Effector memory CD4-positive, alpha-beta T cell (primary cell): ENCODE data around the gene RNF150.

Source experiments
- DNase-seq, 3 donors: peaks; one replicate each; pipeline ENCODE4 v3.0.0-alpha.2; 2020
- H3K27ac ChIP-seq: 2 replicates; pipeline ENCODE4 v1.7.0; 2013; ENCODE audit warnings: mild to moderate bottlenecking, low read length, moderate library complexity; ENCODE audit not compliant: insufficient read depth, poor library complexity, severe bottlenecking
- H3K27me3 ChIP-seq: replicated peaks from 2 replicates; pipeline ENCODE4 v1.7.0; 2013; ENCODE audit warnings: mild to moderate bottlenecking, low read length; ENCODE audit not compliant: insufficient read depth, control insufficient read depth, poor library complexity, severe bottlenecking
- H3K36me3 ChIP-seq: 2 replicates; pipeline ENCODE4 v1.7.0; 2013; ENCODE audit warnings: mild to moderate bottlenecking, low read length, moderate library complexity; ENCODE audit not compliant: control insufficient read depth, insufficient read depth
- H3K4me1 ChIP-seq: 2 replicates; pipeline ENCODE4 v1.7.0; 2013; ENCODE audit warnings: low read length, mild to moderate bottlenecking; ENCODE audit not compliant: control insufficient read depth, insufficient read depth, poor library complexity, severe bottlenecking
- H3K4me3 ChIP-seq: 2 replicates; pipeline ENCODE4 v1.7.0; 2013; ENCODE audit warnings: low read length, low read depth, mild to moderate bottlenecking; ENCODE audit not compliant: insufficient read depth, poor library complexity, severe bottlenecking
- H3K9me3 ChIP-seq: 2 replicates; pipeline ENCODE4 v1.7.0; 2013; ENCODE audit warnings: mild to moderate bottlenecking, low read length, moderate library complexity; ENCODE audit not compliant: control insufficient read depth

RNF150 gene

DNA sequence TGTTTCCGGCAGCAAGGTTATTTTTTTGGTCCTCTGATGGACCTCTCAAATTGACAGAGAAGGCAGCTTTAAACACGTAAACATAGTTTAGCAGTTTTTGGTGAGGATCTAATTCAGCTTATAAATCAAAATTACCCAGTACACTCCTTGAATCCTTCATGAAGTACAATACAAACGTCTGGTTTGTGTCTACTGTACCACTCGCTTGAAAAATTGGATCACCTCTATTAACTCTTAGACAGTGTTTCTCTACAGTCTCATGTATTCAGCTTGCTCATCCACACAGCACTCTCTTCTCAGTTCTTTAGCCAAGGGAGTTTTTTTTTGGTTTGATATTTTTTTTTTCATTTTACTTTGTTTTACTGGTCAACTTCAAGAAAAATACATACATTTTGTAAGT is 113.5 kb downstream of the RNF150 start:
- Histone ChIP-seq H3K27me3 (no peaks in the 10 kb centered on the region), H3K4me1 (no peaks in the 10 kb centered on the region), H3K27ac (no peak overlapping the region), H3K36me3 (no peaks in the 10 kb centered on the region), H3K9me3 (no peaks in the 10 kb centered on the region), H3K4me3 (no peak overlapping the region)
- no peak for DNase-seq

DNA sequence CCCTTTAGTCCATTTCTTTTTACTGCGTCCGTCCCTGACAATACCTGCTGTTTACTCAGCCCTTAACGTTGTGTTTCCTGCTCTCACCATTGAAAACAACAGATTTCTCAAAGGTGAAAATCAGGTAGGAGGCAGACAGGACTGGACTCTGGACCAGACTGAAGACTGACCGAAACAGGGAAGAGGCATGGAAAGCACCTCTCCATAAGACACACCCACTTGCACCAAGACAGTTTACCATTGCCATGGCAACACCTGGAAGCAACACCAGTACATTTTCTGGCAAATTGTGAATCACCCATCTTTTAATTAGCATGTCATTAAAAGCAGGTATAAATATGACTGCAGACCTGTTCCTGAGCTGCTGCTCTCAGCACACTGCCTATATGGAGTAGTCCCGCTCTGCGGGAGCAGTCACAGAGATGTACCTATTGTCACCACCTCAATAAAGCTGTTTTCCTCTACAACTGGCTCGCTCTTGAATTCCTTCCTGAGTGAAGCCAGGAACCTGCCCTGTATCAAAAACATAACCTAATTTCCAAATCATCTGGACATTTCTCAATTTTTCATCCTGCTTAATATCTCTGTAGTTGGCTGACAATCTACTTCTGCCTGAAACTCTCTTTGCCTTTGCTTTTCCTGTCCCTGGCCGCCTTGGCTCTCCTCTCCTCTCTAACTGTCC is 117.0 kb downstream of the RNF150 start:
- Histone ChIP-seq H3K36me3 (no peaks in the 10 kb centered on the region), H3K4me3 (no peak overlapping the region), H3K27me3 (no peaks in the 10 kb centered on the region), H3K4me1 (no peaks in the 10 kb centered on the region), H3K27ac (no peak overlapping the region), H3K9me3 (no peaks in the 10 kb centered on the region)
- no peak for DNase-seq

DNA sequence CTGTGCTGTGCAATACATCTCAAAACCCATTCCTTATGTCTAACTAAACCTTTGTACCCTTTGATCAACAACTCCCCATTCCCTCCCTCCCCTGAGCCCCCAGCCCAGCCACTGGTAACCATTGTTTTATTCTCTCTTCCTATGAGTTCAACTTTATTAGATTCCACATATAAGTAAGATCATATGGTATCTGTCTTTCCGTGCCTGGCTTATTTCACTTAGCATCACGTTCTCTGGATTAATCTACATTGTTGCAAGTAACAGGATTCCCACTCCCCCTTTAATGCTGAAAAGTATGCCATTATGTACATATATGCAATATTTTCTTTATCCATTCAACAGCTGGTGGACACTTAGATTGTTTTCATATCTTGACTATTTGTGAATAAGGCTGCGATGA is 119.4 kb downstream of the RNF150 start:
- Histone ChIP-seq H3K4me3 (no peak overlapping the region), H3K4me1 (no peaks in the 10 kb centered on the region), H3K36me3 (no peaks in the 10 kb centered on the region), H3K9me3 (no peaks in the 10 kb centered on the region), H3K27ac (no peak overlapping the region), H3K27me3 (no peaks in the 10 kb centered on the region)
- DNase-seq: no peak

DNA sequence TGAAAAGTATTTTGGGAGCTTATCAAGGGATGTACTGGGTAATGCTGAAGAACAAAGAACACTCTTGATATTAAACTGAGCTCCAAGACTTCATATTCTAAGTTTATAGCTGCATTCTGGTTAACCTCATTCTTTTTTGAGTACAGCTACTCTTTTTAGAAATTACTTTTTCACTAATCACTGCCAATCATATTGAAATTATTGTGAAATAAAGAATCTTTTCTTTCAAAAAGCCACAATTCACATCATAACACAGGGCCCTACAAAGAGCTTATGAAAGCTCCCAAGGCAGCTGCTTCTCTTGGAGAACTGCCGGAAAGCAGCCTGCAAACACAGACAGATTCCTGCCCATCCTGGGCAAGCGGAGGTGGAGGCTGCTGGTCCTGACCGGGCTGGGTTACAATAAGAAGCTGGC is 121.4 kb downstream of the RNF150 start:
- Histone ChIP-seq H3K4me1 (no peaks in the 10 kb centered on the region), H3K4me3 (no peak overlapping the region), H3K36me3 (no peaks in the 10 kb centered on the region), H3K27me3 (no peaks in the 10 kb centered on the region), H3K27ac (no peak overlapping the region), H3K9me3 (no peaks in the 10 kb centered on the region)
- no peak for DNase-seq

DNA sequence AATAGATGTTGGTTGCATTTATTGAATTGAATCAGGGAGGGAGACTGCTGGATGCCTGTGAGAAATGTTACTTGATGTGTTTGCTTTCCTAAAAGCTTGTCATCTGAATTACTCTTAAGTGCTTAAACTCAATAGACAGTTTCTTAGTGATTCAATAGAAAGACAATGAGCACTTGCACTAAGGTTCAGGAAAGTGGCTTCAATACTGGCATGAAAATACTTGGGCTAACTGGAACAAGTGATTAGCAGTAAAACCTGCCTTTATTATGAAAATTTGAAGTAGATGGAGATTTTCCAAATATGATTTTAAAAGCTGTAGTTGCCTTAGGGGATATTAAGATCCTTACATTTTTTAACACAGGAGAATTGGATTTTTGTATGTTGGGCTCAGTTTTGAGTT is 123.3 kb downstream of the RNF150 start:
- no peak overlapping the region for H3K4me3 ChIP-seq
- DNase-seq: no peak
- no peaks in the 10 kb centered on the region for H3K9me3 ChIP-seq
- no peak overlapping the region for H3K27ac ChIP-seq
- no peaks in the 10 kb centered on the region for H3K27me3 ChIP-seq
- no peaks in the 10 kb centered on the region for H3K36me3 ChIP-seq
- H3K4me1 ChIP-seq: no peaks in the 10 kb centered on the region

DNA sequence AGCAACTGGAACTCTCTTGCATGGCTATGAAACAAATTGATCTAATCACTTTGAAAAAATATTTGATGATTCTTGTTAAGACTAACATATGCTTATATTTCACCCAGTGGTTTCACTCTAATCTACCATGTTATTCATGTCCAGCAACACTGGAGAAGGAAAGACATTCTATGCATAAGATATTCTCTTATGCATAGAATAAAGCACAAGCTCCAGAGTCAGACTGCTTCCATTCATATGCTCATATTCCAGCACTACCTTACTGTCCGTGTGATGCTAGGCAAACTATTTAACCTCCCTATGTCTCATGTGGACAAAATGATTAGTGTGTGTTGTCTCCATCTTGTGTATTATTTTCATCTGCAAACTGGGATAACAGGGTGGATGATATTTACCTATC is 124.1 kb downstream of the RNF150 start:
- no peaks in the 10 kb centered on the region for H3K36me3 ChIP-seq
- no peak overlapping the region for H3K4me3 ChIP-seq
- H3K4me1 ChIP-seq: no peaks in the 10 kb centered on the region
- no peaks in the 10 kb centered on the region for H3K9me3 ChIP-seq
- no peaks in the 10 kb centered on the region for H3K27me3 ChIP-seq
- DNase-seq: no peak
- no peak overlapping the region for H3K27ac ChIP-seq

DNA sequence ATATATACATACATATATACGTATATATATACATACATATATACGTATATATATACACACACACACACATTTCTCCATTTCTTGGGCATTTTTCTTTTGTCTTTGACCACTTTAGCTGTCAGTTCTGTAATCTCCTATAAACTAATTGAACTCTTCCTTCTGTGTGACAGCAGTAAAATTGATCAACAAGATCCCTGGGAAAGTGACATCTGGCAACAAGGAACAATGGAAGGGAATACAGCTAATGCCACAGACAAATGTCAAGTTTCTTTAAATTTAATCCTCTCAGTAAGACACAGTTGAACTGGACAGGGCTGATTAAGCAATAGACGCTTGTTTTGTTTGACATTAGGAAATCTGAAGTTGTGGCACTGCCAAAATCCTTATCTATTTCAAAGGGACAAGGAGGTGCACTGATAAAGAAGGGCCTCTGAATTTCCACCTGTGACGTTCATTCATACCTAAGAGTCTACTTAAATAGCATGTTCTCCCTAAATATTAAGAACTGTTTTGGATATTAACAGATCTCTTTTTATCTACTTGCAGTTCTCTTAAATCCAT is 126.9 kb downstream of the RNF150 start:
- no peaks in the 10 kb centered on the region for H3K27me3 ChIP-seq
- no peaks in the 10 kb centered on the region for H3K9me3 ChIP-seq
- no peak overlapping the region for H3K4me3 ChIP-seq
- no peak overlapping the region for H3K27ac ChIP-seq
- H3K4me1 ChIP-seq: no peaks in the 10 kb centered on the region
- no peak for DNase-seq
- no peaks in the 10 kb centered on the region for H3K36me3 ChIP-seq

DNA sequence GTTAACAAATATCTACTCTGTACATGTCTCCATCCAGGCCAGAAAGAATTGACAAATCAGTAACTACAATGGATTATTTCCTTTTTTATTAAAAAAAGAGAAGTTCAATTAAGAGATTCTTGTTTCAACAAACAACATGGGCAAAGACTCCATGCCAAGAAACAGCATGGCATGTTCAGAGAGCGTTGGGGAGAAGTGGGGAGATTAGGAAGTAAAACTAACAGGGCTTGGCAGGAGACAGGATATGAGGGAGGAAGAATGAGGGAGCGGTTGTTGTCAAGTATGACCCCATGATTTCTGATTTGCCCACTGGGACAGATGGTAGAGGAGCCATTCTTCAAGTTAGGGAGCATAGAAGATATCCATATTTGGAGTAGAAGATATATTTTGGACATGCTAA is 128.4 kb downstream of the RNF150 start:
- Histone ChIP-seq H3K27me3 (no peaks in the 10 kb centered on the region), H3K4me3 (no peak overlapping the region), H3K36me3 (no peaks in the 10 kb centered on the region), H3K9me3 (no peaks in the 10 kb centered on the region), H3K27ac (no peak overlapping the region), H3K4me1 (no peaks in the 10 kb centered on the region)
- DNase-seq: no peak

DNA sequence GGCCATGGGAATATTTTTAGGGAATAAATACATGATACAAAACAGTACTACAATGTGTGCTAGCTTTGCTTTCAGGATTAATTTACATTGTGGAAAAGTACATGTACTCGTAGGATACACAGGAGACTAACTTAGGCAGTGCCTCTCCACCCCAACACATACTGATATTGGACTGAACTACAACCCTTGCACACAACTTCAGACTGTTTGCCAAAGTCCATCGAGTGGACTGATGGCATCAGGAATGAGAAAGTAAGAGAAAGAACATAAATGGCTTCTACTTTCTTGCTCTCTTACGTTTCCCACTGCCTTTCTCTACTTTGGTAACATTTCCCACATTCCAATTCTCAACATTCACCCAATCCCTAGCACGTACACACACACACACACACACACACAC is 130.1 kb downstream of the RNF150 start:
- Histone ChIP-seq H3K4me1 (no peaks in the 10 kb centered on the region), H3K9me3 (no peaks in the 10 kb centered on the region), H3K27ac (no peak overlapping the region), H3K4me3 (no peak overlapping the region), H3K36me3 (no peaks in the 10 kb centered on the region), H3K27me3 (no peaks in the 10 kb centered on the region)
- DNase-seq: no peak

DNA sequence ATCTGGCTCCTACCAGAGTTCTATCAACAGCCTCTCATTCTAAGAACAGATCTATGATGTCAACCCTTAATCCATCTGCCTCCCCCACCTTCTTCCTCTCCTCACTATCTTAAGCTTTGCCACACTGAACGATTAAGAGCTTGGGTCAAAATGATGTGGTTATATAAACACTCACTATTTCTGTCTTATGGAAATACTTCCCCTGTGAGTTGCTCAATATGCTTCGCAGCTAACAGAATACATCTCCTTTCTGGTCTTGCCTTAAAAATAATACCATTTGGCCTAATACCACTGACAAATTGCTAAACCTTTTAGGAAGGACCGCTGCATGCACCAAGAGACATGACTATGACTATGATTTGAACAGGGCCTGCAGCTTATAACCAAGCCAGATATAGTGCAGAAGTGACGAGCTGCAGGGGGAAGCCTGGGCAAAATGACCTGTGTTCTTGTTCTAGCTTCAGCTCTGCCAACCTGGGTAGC is 130.9 kb downstream of the RNF150 start:
- Histone ChIP-seq H3K27me3 (no peaks in the 10 kb centered on the region), H3K27ac (no peak overlapping the region), H3K36me3 (no peaks in the 10 kb centered on the region), H3K4me1 (no peaks in the 10 kb centered on the region), H3K4me3 (no peak overlapping the region), H3K9me3 (no peaks in the 10 kb centered on the region)
- no peak for DNase-seq
